Testis (tissue), 3 donors: ENCODE measurements around the gene KAT6B. TPM values are rescaled to one million over a fixed set of nuclear protein-coding genes. Genes with fewer than 3 reads are reported as not detected.

Source experiments
- DNase-seq: peaks from one replicate; pipeline ENCODE4 v3.0.0-alpha.2; 2019
- H3K27ac ChIP-seq, 2 donors: fragments of 200-600 bp; sonication (generic); one replicate each; pipeline ENCODE4 v1.5.1; 2019
- H3K27me3 ChIP-seq: fragments of 200-600 bp; sonication (generic); one replicate; pipeline ENCODE4 v1.5.1; 2019
- H3K36me3 ChIP-seq: fragments of 200-600 bp; sonication (generic); one replicate; pipeline ENCODE4 v1.5.1; 2017; ENCODE audit warnings: low read depth; ENCODE audit errors: missing control alignments
- H3K4me1 ChIP-seq: fragments of 200-600 bp; sonication (generic); one replicate; pipeline ENCODE4 v1.5.1; 2019
- H3K4me3 ChIP-seq, 2 donors: fragments of 200-600 bp; sonication (generic); one replicate each; pipeline ENCODE4 v1.5.1; 2017 to 2019
- H3K9me3 ChIP-seq: fragments of 200-600 bp; sonication (generic); one replicate; pipeline ENCODE4 v1.5.1; 2017
- POLR2A ChIP-seq: fragments of 450-650 bp; IDR thresholded peaks from one replicate; pipeline ENCODE4 v1.6.1; 2017; ENCODE audit warnings: antibody characterized with exemption, mild to moderate bottlenecking, moderate library complexity
- WGBS, 2 donors: methylation state at CpG; one replicate each; pipeline ENCODE4 v1.1.5; 2018; 5-methylcytosine and 5-hydroxymethylcytosine counted together
- intact Hi-C: fragments of 100-400 bp; cut with DNase I; formaldehyde crosslinking; loops from one replicate; pipeline ENCODE4 v1.15.1; 2023; ENCODE audit warnings: low total_unique reads
- polyA plus RNA-seq: library from polyadenylated mRNA; stranded (reverse); fragments of 350-450 nt; fragmentation: Illumina TruSeq; extraction: RNeasy Lipid Tissue Mini Kit (QIAGEN cat#74804); gene quantifications from one replicate; pipeline ENCODE4 v1.2.3, GENCODE V29; 2014; ENCODE audit warnings: low read depth, low replicate concordance; ENCODE audit not compliant: insufficient read depth
- total RNA-seq, 2 donors: library from RNA; depleted of rRNA; stranded (reverse); fragments of >200 nt; gene quantifications; one replicate each; pipeline ENCODE4 v1.2.3, GENCODE V29; 2016
- TF ChIP-seq, protein P1 (sequence below), 3 experiments: fragments of 450-650 bp in 2 of 3; fragments of 200-600 bp in 1 of 3; sonication (generic) in 1 of 3; IDR thresholded peaks; one replicate each; pipeline ENCODE4 v1.5.1; 2016 to 2019; ENCODE audit warnings: antibody characterized with exemption in 3 of 3, mild to moderate bottlenecking in 2 of 3, moderate library complexity in 1 of 3

The KAT6B gene
- total and polyA plus RNA-seq, 3 donors from 2014 or later: 23.9 to 109 (median 106) TPM

DNA sequence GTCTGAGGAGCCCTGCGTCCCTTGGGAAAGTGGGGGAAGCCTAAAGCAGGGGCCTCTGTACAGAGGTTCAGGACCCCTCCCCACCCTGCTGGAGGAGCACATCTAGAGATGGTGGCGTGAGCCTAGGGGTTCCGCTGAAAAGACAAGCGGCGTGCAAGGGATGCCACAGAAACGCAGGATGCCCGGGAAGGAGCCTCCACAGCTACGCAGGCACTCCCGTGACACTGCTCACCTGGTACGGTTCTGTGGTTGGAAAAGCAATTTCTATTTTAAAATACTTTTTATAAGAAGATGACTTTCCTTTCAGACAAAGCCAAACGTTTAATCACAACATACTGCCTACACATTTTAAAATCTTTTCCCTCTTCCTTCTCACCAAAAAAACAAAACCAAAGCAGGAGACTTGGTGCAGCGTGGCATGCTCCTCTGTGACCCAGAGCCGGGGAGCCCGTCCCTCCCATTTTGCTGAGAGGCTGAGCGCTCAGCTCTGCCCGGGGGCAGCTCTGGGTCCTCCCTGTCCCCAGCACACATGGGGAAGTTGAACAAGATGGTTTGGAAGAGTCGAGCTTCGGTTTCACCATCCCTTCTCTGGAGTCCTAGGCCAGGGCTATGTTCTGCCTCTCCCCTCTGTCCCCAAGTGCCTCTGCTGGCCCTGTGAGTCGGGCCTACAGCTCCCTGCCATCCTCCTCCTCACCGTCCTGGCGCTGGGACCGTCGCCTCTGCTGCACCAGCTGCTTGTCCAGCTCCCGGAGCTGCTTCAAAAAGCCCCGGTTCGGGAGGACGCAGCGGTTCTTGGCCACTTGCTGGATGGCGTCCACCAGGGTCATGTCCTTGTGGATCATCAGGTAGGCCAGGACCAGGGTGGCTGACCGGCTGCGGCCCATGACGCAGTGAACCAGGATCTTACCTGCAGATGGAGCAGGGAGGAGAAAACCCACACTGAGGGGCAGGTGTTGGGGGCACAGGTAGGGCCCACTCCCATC is 211.1 kb downstream of the KAT6B start:
- TF ChIP-seq, protein P1, sequence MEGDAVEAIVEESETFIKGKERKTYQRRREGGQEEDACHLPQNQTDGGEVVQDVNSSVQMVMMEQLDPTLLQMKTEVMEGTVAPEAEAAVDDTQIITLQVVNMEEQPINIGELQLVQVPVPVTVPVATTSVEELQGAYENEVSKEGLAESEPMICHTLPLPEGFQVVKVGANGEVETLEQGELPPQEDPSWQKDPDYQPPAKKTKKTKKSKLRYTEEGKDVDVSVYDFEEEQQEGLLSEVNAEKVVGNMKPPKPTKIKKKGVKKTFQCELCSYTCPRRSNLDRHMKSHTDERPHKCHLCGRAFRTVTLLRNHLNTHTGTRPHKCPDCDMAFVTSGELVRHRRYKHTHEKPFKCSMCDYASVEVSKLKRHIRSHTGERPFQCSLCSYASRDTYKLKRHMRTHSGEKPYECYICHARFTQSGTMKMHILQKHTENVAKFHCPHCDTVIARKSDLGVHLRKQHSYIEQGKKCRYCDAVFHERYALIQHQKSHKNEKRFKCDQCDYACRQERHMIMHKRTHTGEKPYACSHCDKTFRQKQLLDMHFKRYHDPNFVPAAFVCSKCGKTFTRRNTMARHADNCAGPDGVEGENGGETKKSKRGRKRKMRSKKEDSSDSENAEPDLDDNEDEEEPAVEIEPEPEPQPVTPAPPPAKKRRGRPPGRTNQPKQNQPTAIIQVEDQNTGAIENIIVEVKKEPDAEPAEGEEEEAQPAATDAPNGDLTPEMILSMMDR (IDR thresholded peaks at IDR 0.05): no peak
- no peaks in the 10 kb centered on the region for H3K36me3 ChIP-seq
- DNase-seq: no peak
- peaks cover 15% of the 10 kb centered on the region for H3K4me1 ChIP-seq
- H3K27me3 ChIP-seq: no peaks in the 10 kb centered on the region
- H3K4me3 ChIP-seq: no peak overlapping the region
- no peak overlapping the region for H3K27ac ChIP-seq
- intact Hi-C loops: no loop called here
- H3K9me3 ChIP-seq: no peaks in the 10 kb centered on the region
- 94% methylated on average over 24 to 32 of the region's 32 CpGs for WGBS, 2 donors

DNA sequence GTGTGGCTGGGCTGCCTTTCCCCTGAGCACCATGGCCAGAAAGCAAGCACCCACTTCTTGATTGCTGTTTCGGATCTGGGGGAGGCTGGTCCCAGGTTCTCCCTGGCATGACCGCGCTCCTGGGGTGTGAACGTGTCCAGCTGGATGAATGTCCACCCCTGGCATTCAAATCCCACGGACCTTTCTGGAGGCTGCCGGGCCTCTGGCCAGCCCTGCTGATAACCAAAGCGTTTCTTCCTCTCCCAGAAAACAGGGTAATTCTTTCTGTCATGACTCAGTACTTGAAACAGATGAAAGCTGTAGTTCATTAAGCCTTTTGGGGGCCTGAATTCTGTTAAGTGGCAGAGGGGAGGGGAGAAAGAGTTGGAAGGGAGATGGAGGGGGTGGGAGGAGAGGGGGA is 211.9 kb downstream of the KAT6B start:
- intact Hi-C loops: no loop called here
- DNase-seq: peak; percentile 63
- H3K27me3 ChIP-seq: no peaks in the 10 kb centered on the region
- no peaks in the 10 kb centered on the region for H3K9me3 ChIP-seq
- WGBS, 2 donors: 37 to 80% methylated on average over 7 of the region's 7 CpGs
- TF ChIP-seq, protein P1 (IDR thresholded peaks at IDR 0.05): no peak
- TF ChIP-seq POLR2A: no peak
- H3K4me1 ChIP-seq: peaks cover 15% of the 10 kb centered on the region
- H3K4me3 ChIP-seq: no peak overlapping the region
- H3K27ac ChIP-seq: no peak overlapping the region
- no peaks in the 10 kb centered on the region for H3K36me3 ChIP-seq

DNA sequence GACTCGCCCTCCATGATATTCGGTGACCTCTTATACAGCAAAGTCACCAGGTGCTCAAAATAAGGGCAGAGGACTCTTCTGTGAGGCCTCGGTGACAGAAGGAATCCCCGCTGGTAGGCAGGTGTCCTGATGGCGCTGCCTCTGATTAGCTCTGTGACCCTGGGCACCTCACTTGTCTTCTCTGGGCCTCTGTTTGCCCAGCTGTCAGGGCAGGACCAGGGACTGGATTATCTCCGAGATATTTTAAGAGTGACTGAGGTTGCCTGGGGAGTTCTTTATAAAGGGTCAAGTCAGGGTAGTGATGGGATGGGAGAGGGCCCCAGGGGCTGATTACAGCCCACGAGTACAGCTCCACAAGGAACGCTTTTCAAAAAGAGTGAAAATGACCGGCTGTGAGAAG is 214.2 kb downstream of the KAT6B start:
- no peak for TF ChIP-seq POLR2A
- TF ChIP-seq, protein P1 (IDR thresholded peaks at IDR 0.05): no peak
- Histone ChIP-seq H3K4me1 (peaks cover 10% of the 10 kb centered on the region), H3K27ac (no peak overlapping the region), H3K9me3 (no peaks in the 10 kb centered on the region), H3K27me3 (no peaks in the 10 kb centered on the region), H3K4me3 (no peak overlapping the region), H3K36me3 (no peaks in the 10 kb centered on the region)
- 92 to 93% methylated on average over 7 to 9 of the region's 9 CpGs for whole genome bisulfite sequencing, 2 donors
- intact Hi-C loops: no loop called here
- DNase-seq: no peak

DNA sequence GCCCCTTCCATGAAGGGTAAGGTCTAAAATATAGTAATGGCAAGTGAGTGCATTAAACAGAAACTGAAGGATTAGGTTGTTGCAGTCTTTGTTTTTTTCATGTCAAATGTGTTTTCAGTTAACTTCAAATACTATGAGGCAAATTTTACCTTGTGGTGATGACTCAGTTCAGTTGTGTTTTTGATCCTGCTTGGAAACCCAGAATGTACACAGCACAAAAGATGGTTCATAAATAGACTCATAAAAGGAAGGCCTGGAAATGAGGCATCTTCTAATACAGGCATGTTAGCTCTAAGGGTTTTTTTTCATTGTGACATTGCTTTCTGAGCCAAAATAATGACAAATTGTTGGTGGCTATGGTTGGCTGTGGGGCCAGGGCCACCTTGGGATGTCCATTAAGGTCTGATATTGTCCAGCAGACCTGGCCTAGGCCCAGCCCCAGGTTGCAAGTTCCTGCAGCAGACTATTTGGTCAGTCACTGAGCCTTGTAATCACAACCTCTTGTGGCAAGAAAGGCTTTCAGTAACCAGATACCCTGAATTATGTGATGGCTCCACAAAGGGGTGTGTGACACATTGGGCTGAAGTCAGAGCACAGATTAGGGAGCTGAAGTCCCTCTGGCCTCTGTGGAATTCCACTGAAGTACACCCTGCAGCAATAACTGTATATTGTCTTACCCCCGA is 216.0 kb downstream of the KAT6B start:
- DNase-seq: no peak
- intact Hi-C loops: no loop called here
- Histone ChIP-seq H3K27me3 (no peaks in the 10 kb centered on the region), H3K36me3 (no peaks in the 10 kb centered on the region), H3K4me1 (peaks cover 10% of the 10 kb centered on the region), H3K9me3 (no peaks in the 10 kb centered on the region), H3K4me3 (no peak overlapping the region), H3K27ac (no peak overlapping the region)
- TF ChIP-seq POLR2A: no peak
- 67 to 89% methylated on average over 1 of the region's 1 CpG for WGBS, 2 donors
